Stimulated activated CD8-positive, alpha-beta memory T cell treated with anti-CD3 and anti-CD28 coated beads, Interleukin-12 subunit alpha, Interleukin-12 subunit beta, amount 100 ng/mL, for 4 hours (primary cell): ENCODE data around the gene TMEM126B.

Experiments
- DNase-seq: peaks from one replicate; pipeline ENCODE4 v3.0.0-alpha.2; 2020; ENCODE audit warnings: low read depth

The TMEM126B gene

DNA sequence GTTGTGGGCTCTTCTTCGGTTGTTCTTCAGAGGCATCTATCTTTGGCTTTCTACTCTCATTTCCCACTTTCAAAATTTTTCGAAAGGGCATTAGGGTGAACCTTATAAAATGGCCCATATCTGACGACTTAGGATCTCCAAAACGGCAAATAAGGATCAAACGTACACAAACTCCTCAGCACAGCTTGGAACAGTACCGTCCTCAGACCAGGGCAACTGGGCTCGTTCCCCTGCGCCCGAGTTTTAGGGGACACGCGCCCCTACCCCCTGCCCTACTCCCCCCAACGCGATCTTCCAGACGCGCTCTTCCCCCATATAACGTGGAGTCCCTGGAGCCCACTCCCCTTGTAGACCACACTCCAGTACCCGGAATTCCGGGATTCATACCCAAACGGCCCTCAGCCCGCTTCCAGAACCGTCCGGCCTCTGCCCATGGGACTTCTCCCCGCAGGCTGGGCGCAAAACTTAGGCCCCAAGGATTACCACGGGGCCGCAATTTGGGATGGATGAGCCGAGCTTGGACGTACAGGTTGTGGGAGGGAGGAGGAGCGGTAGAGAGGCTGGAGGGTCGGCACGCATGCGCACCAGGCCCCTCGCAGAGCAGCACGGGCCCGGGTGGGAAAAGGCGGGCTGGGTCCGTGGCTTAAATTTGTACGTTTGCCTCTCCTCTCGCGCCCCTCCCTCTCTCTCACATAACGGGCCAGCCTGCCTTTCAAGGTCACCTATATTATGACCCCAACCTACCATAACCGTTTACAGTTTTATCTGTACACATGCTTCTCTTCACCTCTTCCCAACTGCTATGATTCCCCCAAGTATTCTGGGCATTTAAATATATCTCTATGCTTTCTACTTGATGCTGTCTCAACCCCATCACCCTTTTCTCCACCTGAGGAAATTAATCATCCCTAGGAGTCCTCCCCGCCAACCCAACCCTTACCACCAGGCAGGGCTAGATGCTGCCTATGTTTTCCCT is 54.2 kb downstream of the TMEM126B start:
- DNase-seq: peak; percentile 50

DNA sequence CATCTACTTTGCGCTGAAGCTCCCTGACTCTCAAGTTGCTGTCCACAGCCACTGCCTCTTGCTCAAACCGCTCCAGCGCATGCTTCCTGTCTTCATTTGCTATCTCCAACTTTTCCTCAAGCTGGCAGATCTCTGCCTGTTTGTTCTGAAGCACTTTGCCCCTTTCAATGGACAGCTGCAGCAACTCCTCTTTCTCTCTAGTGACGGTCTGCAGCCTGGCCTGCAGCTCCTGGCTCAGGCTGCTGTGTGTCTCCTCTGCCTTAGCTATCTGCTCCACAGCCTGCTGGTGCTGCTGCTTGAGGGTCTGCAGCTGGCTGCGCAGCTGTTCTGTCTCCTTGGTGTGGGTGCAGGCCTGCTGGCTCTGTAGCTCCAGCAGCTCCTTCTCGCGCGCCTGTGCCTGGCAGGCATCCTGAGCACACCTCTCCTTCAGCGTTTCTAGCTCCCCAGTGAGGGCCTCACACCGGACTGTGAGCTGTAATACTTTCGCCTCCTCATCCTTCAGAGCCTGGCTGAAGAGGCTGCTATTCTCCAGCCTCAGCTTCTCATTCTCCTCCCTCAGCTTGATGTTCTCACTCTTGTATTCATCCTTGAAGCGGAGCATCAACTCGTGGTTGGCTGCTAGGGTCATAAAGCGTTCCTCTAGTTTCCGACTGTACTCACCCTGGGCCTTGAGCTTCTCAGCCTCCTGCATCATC is 56.9 kb downstream of the TMEM126B start:
- DNase-seq: no peak

DNA sequence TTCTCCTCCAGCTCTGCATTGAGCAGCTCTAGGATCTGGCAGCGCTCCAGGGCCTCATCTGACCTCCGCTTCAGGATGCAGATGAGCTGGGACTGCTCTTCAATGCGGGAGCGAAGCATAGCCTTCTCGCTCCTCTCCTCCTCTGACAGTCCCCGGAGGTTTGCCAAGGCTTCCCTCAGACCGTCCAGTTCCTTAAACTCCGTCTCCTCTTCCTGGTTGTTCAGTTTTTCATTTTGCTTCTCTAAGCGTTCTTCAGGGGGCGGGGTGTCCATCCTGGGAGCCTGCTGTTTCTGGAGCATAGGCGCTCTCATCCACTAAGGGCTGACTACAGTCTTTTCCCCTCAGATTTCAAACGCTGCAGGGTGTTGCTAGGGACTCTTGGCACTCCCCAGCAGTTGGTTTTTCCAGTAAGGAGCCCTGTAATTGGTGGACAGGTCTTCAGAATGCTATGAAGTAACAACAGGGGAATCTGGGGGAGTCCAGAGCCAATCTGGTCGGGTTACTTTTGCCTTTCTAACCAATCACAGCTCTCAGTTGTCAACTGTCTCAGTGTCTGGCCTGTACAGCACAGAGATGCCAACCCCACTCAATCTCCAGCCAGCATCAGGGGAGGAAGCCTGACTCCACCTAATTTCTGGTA is 57.5 kb downstream of the TMEM126B start, which contains the start of gene CCDC89:
Gene CCDC89 (minus strand): TSS at position 376 of the 640 bp plus-strand sequence. CDS start 65 bp downstream, at position 311.
- DNase-seq: no peak
